ENCODE results near the gene GAS1. TPM values are rescaled to one million over a fixed set of nuclear protein-coding genes. Genes with fewer than 3 reads are reported as not detected.

Gene GAS1, protein sequence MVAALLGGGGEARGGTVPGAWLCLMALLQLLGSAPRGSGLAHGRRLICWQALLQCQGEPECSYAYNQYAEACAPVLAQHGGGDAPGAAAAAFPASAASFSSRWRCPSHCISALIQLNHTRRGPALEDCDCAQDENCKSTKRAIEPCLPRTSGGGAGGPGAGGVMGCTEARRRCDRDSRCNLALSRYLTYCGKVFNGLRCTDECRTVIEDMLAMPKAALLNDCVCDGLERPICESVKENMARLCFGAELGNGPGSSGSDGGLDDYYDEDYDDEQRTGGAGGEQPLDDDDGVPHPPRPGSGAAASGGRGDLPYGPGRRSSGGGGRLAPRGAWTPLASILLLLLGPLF
- total RNA-seq (2014; rRNA removed; shearing (Covaris generic)): 0.60 and 0.78 TPM in 2 replicates

DNA sequence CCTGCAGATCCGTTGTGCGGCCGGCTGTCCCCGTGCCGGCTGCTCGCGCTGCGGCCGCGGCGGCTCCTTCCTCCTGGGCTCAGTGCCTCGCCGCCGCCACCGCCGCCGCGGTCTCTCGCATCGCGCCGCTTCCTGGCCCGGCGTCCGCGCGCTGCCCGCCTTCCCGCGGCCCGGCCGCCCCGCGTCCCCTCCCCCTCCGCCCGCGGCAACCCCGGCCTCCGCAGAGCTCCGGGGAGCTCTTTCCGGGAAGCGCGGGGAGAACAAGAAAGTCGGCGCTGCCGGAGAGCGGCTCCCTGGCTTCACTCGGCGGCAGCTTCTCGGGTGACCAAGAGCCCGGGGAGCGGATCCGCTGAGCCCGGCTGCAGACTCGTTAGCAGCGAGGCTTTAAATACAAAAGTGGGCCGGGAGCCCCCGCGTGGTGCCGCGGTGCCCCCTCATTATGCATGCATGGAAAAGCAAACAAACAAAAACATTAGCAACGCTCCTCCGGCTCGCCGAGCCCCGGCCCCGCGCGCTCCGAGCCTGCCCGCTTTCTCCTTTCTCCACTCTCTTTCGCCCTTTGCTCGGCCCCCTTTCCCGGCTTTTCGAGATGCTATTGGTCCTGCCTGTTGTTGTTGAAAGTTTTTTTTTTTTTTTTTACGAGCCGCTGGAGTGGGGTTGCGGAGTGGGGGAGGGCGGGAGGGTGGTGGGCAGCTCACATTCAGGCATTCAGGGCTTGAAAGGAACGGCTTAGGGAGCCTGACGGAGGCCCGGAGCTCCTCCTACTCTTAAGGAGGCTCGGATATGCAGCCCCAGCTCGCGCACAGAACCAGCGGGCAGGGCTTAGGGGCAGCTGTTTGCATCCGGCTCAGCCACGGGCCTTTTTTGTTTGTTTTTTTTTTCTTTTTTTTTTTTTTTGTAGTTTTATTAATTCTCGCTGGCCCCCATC, at the start of gene GAS1:
GAS1 (minus strand) TSS at position 361 of the 928 bp plus-strand sequence. CDS start 727 bp downstream, outside the sequence.
- peak; percentile 84 for DNase-seq (ENCODE audit: low read depth)

DNA sequence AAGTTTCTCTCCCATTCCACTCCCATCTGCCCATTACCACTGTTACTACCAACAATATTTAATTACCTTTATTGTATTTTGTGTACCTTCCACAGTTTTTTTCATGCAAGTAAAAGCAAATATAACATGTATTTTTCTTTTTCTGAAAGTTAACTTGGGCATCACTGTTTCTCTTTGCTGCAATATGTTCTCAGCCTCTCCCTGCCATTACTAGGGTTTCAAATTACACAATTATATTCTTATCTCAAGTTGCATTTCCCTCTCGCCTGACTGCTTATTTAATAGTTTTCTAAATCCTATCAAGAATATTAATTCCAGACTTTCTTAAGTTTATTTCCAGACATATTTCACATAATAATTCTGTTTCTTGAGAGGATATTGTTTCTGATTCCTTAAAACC, 46.9 kb upstream of the GAS1 start:
- DNase-seq (ENCODE audit: low read depth): no peak

- DNase-seq (ENCODE audit: low read depth): no peak
These were observed 46.5 kb upstream of the GAS1 start for GRCh38 chr9:86993830-86994229.

GRCh38 chr9:86991077-86991476, 43.8 kb upstream of the GAS1 start:
- DNase-seq (ENCODE audit: low read depth): no peak

DNA sequence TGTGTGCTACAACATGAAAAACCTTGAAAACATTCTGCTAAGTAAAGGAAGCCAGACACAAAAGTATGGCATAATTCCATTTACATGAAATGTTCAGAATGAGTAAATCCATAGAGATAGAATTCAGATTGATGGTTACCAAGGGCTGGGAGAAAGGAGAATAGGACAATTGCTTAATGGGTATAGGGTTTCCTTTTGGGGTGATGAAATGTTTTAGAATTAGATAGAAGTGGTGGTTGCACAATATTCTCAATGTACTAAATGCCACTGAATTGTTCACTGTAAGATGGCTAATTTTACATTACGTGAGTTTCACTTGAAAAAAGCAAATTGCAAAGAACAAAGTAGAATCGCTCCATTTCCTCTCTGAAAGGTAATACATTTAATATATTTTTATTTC, 43.0 kb upstream of the GAS1 start:
- DNase-seq (ENCODE audit: low read depth): no peak

DNA sequence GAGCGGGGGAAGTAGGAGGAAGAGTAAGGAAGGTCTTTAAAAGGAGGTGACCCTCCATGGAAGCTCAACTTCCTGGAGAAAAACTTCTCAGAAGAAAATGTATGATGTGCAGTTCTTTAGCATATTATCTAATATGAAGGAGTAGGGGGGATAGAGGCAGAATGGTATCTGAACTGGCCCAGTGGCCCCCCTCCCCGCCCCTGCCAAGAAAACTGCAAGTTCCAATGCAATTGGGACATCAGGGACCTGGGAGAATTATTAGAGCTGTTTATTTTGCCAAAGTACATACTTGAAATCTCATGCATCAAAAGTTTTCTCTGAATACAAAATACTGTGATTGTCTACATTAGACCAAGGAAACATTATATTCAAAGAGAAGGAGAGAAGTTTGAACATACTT, 40.6 kb upstream of the GAS1 start:
- DNase-seq (ENCODE audit: low read depth): no peak

DNA sequence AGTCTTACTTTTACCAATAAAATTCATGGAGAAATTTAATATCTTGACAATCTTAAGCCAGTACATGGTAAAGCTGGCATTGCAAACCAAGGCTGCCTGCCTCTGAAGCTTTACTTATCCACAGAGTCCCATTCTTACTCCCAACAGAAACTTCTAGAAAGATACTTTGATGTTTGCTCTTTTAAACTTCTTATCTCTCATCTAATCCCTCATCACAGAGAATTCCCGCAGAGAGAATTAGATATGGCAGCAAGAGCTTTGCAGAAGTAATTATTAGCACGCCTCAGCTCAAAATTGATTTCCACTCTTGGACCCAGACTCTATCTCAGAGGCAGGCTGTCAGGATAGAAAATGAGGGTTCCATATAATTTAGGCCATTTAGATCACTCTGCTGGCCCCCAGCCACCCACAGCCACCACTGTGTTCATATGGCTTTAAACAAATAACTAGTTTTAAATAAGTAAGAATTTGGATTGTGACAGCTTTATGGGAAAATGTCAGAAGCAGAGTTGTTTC, 37.9 kb upstream of the GAS1 start:
- DNase-seq (ENCODE audit: low read depth): no peak

DNA sequence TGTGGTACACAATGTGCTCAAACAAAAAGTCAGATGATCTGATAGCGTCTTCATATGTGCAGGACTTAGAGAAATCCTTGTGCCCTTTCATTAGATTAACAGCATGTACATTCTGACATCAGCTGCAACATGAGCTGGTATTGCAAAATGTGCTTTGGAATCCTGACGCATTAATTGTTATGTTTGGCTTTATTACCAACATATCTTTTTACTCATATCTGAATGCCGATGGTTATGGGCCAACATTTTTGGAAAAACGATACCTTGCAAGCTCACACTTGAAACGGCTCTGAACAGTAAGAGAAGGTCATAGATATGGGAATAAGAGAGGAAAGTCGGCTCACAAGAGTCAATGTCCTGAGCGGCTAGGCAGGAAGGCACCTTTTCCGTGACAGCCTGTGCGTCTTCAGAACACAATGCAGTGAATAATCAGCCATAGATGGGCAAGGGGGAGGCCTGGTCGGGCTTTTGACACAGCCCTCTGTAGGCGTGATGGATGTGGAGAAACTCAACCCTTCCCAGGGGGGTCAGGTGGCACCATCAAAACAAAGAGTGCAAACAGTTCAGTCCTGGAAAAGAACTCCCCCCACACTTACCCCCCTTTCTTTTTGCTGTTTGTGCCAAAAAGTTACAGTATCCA, 36.4 kb upstream of the GAS1 start:
- no peak for DNase-seq (ENCODE audit: low read depth)

DNA sequence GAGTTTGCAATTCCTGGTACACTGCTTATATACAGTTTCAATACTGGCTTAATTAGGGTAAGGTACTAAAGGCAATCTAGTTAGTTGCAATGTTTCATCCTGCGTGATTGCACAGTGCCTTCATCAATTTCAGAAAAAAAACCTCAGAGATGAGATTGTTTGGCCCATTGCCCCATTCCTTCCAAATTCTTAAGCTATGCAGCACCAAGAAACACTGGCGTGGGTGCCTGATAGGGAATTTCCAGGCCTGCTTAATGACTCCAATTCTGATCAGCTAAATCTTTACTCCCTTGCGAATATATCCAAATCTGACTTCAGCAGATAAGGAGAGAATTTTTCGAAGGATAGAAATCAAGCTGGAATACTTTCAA, 35.9 kb upstream of the GAS1 start:
- DNase-seq (ENCODE audit: low read depth): no peak

GRCh38 chr9:86980802-86981201, 33.5 kb upstream of the GAS1 start:
- no peak for DNase-seq (ENCODE audit: low read depth)

DNA sequence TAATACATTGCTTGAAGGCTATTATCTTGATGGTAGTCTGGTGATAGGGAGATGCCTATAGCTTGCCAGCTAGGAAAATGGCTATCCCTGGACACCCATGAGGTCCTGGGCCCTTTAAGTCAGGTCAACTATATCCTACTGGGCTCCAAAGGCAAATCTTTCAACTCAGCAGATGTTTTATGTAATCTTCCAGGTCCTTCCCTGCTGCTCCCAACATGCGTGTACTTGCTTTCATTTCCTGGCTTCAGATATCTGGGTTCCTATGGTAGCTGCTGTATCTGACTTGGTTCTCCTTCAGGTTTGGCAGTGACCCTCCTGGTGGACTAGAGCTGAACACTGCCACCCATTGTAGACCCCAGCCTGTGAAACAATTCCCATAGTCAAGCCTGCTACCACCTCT, 32.4 kb upstream of the GAS1 start:
- DNase-seq (ENCODE audit: low read depth): no peak

- no peak for DNase-seq (ENCODE audit: low read depth)
These were observed 31.7 kb upstream of the GAS1 start for GRCh38 chr9:86978922-86979474.

DNA sequence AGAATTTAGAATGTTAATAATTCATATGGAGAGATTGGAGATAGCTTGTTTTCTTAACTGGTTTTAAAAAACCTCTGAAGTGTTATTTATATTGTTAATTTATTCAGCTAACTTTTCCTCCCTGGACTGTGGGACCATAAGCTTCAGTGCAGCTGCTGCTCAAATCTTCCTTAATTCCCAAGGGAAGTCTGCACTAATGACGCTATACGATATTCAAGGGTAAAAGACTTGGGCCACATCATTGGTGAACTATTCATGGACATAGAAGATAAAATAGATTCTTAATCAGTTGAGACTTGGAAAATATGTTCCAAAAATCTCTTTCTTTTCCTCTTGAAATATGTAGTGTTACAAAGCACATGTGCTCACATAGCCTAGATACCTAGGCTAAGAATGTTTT, 31.1 kb upstream of the GAS1 start:
- no peak for DNase-seq (ENCODE audit: low read depth)

- DNase-seq (ENCODE audit: low read depth): no peak
These were observed 30.0 kb upstream of the GAS1 start for GRCh38 chr9:86977205-86977835.

DNA sequence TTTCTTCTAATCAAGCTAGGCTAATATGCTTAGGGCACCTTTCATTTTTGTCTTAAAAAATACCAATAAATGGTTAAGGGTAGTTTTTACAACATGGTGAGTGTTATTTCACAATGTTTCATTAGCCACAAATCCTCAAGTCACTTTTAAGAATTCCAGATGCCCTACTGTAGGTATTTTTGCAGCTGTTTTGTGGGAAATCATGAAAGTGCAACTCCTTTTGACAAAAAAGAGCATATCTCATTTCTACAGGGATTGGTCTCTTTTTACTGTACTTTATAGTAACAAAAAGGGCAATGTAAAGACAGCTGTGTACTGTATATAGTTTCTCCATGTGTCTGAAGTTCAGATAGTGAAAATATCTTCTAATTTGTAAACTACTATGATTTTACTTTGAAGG, 28.3 kb upstream of the GAS1 start:
- DNase-seq (ENCODE audit: low read depth): no peak

DNA sequence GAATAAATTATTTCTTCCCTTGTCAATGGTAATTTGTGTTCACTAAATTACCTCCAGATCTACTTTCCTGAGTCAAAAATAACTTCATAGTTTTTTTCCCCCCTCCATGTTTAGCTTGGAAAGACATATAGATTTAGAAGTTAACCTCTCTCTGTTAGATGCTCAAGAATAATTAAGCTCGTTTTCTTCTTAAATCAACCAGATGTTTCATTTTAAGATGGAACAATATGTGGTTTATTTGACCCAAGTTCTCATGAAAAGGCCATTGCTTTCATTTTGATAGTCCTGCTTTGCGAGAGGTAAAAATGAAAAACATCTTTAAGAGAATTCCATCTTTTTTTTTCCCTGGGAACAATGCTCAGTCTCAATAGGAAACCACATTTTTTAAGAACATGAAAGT, 27.7 kb upstream of the GAS1 start:
- no peak for DNase-seq (ENCODE audit: low read depth)

- DNase-seq (ENCODE audit: low read depth): no peak
These were observed 27.1 kb upstream of the GAS1 start for GRCh38 chr9:86974421-86974820.

- DNase-seq (ENCODE audit: low read depth): no peak
These were observed 24.4 kb upstream of the GAS1 start for GRCh38 chr9:86971742-86972141.

DNA sequence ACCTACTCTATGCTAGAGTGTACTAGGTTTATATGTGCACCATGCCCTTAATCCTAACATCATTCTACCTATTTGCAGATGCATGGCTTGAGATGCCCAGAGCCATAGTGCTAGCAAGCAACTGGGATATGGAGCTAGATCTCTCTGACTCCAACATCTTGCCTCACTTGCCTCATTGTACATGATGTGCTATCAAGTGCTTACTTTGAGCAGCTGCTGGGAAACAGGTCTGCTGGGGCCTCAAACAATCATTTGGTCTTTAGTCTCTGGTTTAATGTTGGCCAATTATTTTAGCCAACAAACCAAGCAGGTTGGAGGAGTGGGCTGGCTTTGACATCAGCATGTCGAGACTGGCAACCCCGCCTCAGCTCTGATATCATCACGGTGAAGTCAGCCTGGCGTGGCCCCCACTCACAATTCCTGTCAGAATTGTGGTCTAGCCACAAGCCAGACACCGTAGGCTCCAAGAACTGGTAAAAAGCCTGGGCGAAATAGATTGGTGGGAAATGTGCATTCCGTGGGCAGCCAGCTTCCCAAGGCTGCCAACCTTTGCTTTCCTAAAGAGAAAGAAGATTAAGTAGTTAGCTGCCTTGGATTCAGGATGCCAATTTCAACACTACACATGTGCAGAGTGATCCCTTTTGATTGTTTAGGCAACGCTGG, 21.1 kb upstream of the GAS1 start:
- DNase-seq (ENCODE audit: low read depth): no peak

DNA sequence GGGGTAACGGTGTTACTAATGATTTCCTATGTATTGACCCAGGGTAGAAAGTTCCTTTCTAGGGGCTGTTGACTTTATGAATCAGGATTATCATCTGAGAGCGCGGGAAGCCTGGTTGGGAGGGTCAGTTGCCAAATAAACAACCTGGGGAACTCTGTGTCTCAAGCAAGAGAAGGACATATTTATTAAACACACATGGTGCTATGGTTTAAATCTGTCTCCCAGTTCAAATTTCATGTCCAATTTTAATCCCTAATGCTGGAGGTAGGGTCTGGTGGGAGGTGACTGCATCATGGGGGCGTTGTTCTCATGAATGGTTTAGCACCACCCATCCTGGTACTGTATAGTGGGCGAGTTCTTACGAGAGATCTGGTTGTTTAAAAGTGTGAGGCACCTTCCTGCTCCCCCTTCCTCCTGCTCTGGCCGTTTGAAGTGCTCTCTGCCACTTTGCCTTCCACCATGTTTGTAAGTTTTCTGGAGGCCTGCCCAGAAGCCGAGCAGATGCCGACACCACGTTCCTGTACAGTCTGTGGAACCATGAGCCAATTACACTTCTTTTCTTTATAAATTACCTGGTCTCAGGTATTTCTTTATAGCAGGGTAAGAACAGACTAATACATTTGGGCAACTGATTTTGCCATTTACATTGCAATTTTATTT, 19.7 kb upstream of the GAS1 start:
- no peak for DNase-seq (ENCODE audit: low read depth)

Measured in RPMI7951 (cell line).